Activated gamma-delta T cell treated with anti-CD3 and anti-CD28 coated beads, Interleukin-2, amount 50 U/mL, for 16 hours (primary cell): ENCODE results near the gene GRAP2.
"Not testable (repeated sequence)": the region's sequence is repeated elsewhere in the genome, so short reads cannot be mapped to it uniquely, and the experiment has no call there.

Experiments used
- DNase-seq: peaks from one replicate; pipeline ENCODE4 v3.0.0-alpha.2; 2020; ENCODE audit warnings: low read depth

GRAP2 gene

GRCh38 chr22:39900306-39901227 lies at the start of gene GRAP2:
GRAP2 (plus strand) TSS chr22:39901084; CDS start chr22:39947107, 46,023 bp downstream.
- peak; percentile 65 for DNase-seq

- DNase-seq: no peak
Observed at GRCh38 chr22:39851606-39852315, 49.1 kb upstream of the GRAP2 start.

- DNase-seq: no peak
Observed at GRCh38 chr22:39852799-39853198, 48.1 kb upstream of the GRAP2 start.

- DNase-seq: no peak
Observed at GRCh38 chr22:39856588-39856987, 44.3 kb upstream of the GRAP2 start.

GRCh38 chr22:39859903-39860588 lies 40.8 kb upstream of the GRAP2 start:
- DNase-seq: no peak

GRCh38 chr22:39868741-39869140 lies 32.1 kb upstream of the GRAP2 start:
- DNase-seq: no peak

GRCh38 chr22:39869797-39870196 lies 31.1 kb upstream of the GRAP2 start:
- DNase-seq: not testable (repeated sequence)

- DNase-seq: no peak
Observed at GRCh38 chr22:39871008-39871798, 29.7 kb upstream of the GRAP2 start.

GRCh38 chr22:39872548-39872947 lies 28.3 kb upstream of the GRAP2 start:
- DNase-seq: no peak

GRCh38 chr22:39873965-39874364 lies 26.9 kb upstream of the GRAP2 start:
- no peak for DNase-seq

GRCh38 chr22:39875176-39875885 lies 25.6 kb upstream of the GRAP2 start:
- DNase-seq: not testable (repeated sequence)

- DNase-seq: no peak
Observed at GRCh38 chr22:39877079-39877845, 23.6 kb upstream of the GRAP2 start.

- DNase-seq: no peak
Observed at GRCh38 chr22:39880722-39881121, 20.2 kb upstream of the GRAP2 start.

- no peak for DNase-seq
Observed at GRCh38 chr22:39883057-39883456, 17.8 kb upstream of the GRAP2 start.

GRCh38 chr22:39889924-39890323 lies 11.0 kb upstream of the GRAP2 start:
- not testable (repeated sequence) for DNase-seq

GRCh38 chr22:39893526-39893925 lies 7.4 kb upstream of the GRAP2 start, which contains the start of gene ENTHD1:
ENTHD1 (minus strand) TSS chr22:39893760; CDS start chr22:39887748, 6,012 bp downstream.
- no peak for DNase-seq

- DNase-seq: no peak
Observed at GRCh38 chr22:39894554-39895092, 6.3 kb upstream of the GRAP2 start.

- DNase-seq: no peak
Observed at GRCh38 chr22:39895682-39896081, 5.2 kb upstream of the GRAP2 start.

GRCh38 chr22:39896313-39896996 lies 4.4 kb upstream of the GRAP2 start:
- DNase-seq: no peak
